Activated gamma-delta T cell treated with anti-CD3 and anti-CD28 coated beads, Interleukin-2, amount 50 U/mL, for 16 hours (primary cell): ENCODE measurements around the gene TCF25.
"Not testable (repeated sequence)": the region's sequence is repeated elsewhere in the genome, so short reads cannot be mapped to it uniquely, and the experiment has no call there.

Experiments used
- DNase-seq: peaks from one replicate; pipeline ENCODE4 v3.0.0-alpha.2; 2020; ENCODE audit warnings: low read depth

TCF25 gene

DNA sequence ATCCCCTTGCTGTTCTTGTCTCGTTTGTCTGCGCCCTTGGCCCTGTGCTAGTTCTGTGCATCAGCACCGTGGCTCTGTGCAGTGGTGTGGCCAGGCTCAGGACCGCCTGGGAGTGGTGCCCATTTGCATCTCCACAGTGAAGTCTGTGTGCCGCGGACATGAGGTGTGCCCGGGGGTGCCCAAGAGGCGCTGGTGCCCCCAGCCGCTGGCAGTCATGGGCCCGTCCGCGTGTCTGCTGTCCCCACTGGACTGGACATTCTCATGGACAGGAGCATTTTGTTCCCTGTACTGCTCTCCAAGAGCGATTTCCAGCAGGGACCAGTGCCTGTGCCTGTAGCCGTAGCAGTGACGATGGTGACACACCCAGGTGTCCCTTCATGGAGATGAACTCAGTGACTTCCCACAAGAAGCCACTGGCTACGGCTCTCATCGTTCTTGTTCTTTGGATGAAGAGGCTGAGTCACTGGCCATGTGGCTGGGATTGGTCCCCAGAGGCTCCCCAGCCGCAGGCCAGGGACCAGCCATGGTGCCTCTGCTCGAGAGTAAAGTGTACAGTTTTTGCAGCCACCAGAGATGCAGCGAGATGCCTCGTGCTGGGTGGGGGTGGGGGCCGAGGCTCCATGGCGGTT, 32.2 kb downstream of the TCF25 start:
- DNase-seq = no peak

DNA sequence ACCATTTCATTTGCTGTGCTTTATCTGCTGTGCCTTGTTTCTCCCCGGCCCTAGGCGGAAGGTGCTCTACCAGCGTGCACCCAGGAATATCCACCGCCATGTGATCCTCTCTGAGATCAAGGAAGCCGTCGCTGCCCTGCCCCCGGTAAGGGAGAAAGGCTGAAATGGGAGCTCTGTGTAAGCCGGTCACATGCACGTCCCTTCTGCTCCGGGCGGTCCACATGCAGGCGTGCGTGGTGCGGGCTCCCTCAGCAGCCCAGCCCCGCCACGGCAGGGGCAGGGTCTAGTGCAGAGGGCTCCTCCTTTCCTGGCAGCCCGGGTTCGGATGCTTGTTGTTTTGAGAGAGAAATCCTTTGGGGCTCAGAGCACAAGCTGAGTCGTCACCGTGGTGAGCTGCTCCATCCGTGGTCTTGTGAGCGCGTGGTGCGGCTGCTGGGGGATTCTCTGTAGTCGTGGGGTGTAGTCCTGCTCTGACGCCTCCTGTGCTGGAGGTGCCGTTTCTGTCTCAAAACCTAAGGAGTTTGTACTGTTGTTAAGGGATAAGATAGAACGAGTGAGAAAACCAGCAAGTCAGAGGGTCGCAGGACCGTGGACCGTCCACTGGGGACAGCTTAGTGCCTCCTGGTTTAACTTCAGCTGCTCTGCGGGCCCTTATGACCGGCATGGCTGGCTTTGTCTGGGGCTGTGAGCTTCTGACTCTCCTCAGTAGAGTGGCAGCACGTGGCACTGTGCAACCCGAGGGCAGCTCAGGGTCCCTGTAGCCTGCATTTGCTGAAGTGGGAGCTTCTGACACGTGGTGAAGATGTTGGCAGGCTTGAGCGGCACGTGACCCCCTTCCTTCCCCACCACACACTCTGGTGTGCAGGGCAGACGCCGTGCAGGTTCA, 33.0 kb downstream of the TCF25 start:
- no peak for DNase-seq

DNA sequence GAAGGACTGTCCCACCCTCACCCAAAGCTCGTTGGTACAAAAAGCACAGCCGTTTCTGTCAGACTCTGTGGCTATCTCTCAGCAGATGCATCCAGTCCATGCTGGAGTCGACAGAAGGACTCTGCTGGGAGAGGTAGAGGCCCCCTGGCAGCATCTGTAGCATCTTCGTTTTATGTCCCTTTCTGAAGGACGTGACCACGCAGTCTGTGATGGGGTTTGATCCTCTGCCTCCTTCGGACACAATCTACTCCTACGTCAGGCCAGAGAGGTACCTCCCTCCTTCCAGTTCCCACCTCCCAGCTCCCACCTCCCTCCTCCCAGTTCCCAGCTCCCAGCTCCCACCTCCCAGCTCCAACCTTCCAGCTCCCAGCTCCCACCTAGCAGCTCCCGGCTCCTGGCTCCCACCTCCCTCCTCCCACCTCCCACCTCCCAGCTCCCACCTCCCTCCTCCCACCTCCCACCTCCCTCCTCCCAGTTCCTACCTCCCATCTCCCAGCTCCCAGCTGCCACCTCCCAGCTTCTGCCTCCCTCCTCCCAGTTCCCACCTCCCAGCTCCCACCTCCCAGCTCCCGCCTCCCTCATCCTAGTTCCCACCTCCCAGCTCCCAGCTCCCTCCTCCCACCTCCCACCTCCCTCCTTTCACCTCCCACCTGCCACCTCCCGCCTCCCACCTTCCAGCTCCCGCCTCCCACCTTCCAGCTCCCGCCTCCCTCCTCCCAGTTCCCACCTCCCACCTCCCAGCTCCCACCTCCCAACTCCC, 33.8 kb downstream of the TCF25 start:
- no peak for DNase-seq

DNA sequence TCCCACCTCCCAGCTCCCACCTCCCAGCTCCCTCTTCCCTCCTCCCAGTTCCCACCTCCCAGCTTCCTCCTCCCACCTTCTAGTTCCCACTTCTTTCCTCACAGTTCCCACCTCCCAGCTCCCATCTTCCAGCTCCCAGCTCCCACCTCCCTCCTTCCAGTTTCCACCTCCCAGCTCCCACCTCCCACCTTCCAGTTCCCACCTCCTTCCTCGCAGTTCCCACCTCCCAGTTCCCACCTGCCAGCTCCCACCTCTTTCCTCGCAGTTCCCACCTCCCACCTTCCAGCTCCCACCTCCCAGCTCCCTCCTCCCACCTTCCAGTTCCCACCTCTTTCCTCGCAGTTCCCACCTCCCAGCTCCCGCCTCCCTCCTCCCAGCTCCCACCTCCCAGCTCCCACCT, 34.8 kb downstream of the TCF25 start:
- DNase-seq = no peak

DNA sequence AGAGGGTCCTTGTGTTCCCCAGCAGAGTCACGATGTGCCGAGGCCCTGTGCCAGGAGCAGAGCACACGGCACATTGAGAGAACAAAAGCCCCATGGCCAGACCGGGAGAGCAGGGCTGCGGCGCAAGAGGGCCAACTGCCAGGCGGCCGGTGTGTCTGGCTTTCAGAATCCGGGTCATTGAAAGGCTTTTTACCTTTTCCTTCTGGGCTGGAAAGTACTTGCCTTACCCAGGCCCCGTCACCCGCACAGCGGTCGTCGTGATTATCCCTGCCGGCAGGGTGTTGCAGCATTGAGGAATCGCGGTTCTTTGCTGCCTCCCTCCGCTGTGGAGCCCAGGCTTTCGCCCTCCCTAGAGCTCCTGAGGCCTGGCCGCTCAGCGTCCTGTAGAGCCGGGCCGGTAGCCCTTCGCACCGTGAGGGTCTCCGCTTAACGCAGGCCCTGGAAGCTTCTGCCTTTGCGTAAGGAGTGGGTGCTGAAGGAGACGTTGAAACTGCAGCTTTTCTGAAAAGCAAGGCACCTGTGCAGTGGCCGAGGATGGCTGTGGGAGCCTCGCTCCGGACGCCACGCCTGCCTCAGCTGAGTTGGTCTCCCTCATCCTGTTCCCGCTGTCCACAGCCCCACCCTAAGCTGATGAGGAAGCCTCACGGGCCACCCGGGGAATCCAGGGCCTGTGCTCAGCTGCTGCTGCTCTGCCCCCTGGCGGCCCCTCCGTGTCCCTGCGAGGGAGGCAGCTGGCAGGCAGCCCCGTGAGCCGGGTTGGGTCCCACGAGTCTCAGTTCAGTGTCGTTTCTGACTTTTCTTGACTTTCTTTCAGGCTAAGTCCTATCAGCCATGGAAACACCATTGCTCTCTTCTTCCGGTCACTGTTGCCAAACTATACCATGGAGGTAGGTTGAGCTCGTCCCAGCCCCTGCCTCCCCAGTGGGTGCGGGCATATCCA, 36.7 kb downstream of the TCF25 start:
- DNase-seq = peak; percentile 47

DNA sequence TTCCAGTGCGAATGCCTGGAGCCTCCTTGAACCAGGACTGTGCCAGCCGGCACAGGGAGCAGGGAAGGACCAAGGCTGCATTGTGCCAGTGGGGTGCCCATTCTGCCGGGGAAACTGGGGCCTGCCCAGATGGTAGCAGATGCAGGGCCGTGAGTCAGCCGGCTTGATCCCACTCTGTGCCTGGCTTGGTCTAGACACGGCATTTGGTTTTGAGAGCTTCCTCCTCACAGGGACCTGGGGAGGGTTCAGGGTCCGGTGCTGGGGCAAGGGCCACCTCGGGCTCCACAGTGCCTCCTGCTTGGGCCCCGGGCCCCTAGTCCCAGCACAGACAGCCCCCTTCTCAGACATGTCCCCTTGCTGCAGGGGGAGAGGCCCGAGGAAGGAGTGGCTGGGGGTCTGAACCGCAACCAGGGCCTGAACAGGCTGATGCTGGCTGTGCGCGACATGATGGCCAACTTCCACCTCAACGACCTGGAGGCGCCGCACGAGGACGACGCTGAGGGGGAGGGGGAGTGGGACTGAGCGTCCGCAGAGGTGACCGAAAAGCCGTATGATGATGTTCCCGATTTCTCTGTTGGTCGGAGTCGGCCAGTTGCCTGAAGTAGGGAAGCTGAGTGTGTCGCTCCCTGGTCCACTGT, 37.4 kb downstream of the TCF25 start:
- DNase-seq = no peak

DNA sequence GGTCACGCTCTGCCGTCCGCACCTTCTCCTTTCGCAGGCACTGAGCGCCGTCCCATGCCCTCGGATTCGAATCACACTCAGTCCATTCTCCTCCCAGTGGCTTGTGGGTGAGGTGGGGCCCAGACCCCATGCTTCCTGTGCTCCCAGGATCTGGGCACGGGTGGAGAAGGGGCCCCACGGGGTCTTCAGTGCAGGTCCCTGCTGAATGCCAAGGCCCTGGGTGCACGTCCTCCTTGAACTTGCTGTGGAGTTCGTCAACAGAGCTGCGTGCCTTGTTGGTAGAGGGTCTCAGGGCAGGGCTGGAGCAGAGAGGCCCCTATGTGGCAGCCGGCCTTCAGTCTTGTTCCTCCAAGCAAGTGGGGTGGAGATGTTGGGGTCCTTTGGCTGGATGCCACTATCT, 38.0 kb downstream of the TCF25 start:
- DNase-seq = no peak

DNA sequence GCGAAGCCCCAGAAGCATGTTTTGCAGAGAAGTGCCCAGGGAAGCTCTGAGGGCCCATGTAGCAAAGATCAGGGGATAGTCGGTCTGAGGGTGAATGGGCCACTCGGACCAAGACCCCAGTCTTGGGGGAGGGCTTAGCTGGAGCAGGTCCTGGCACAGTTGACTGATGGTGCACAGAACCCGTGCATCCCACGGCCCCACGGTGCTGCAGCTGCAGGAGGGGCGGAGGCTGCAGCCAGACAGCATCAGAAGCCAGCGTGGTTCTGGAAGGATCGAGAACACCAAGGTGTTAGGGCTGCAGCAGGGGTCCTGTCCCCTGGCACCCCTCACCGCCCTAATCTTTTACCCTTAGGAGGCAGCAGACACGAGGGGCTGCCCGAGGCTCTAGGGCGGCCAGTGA, 38.8 kb downstream of the TCF25 start:
- no peak for DNase-seq

DNA sequence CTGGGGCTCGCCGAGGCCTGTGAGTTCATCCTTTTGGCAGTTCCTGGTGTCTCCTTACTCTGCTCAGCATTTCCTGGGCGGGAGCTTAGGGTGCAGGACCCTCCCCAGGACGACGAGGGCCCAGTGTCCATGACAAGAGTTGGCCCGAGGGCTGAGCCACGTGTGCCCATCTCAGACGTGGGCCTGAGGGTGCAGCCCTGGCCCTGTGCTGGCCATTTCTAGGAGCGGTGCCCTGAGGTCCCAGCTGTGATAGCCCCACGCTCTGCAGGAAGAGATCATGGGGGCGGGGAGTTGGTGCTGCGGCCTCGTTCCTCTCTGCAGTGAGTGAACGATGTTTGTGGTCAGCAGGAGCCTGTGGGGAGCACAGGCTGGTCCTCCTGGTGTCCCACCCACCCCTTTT, 39.2 kb downstream of the TCF25 start:
- no peak for DNase-seq

DNA sequence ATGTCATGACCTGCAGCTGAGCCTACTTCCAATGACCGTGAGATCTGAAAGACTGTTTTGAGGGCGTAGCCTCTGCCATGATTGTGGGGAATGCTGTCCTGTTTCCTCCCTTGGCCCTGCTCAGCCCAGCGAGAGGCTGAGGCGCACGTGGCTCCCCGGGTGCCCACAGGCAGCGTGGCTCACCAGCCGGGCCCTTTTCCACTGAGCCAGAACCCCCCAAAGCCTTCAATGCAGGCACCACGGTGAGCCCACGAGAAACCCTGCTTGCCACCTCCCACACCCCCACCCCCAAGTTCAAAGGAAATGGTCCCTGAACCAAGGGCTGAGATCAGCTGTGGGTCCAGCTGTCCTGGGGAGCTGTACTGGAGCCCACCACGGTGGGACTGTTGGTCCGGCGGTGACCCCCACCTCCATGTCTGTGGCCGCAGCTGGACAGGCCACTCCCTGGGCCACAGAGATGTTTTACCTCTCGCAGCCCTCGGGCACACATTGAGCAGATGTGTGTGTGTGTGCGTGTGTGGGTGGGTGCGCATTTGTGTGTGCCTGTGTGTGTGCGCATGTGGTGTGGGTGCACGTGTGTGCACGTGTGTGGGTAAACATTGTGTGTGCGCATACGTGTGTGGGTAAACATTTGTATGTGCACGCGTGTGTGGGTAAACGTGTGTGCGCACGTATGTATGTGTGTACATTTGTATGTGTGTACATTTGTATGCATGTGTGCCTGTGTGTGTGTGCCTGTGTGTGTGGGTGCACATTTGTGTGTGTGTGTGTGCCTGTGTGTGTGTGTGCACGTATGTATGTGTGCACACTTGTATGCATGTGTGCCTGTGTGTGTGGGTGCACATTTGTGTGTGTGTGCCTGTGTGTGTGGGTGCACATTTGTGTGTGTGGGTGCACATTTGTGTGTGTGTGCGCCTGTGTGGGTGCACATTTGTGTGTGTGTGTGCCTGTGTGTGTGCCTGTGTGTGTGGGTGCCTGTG, 40.3 kb downstream of the TCF25 start:
- DNase-seq = no peak

DNA sequence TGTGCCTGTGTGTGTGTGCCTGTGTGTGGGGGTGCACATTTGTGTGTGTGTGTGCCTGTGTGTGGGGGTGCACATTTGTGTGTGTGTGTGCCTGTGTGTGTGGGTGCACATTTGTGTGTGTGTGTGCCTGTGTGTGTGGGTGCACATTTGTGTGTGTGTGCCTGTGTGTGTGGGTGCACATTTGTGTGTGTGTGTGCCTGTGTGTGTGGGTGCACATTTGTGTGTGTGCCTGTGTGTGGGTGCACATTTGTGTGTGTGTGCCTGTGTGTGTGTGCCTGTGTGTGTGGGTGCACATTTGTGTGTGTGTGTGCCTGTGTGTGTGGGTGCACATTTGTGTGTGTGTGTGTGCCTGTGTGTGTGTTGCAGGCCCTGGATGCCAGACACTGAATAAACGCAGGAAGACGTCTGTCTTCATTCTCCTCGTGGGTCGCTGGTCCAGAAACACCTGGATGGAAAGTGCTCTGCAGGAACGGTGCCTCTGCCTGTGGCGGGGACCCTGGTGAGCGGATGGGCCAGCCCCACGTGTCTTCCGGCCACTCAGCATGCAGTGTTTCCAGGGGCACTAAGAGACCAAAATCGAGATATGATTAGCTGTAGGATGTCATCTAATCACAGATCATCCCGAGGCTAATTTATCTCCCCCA, 41.4 kb downstream of the TCF25 start:
- not testable (repeated sequence) for DNase-seq

DNA sequence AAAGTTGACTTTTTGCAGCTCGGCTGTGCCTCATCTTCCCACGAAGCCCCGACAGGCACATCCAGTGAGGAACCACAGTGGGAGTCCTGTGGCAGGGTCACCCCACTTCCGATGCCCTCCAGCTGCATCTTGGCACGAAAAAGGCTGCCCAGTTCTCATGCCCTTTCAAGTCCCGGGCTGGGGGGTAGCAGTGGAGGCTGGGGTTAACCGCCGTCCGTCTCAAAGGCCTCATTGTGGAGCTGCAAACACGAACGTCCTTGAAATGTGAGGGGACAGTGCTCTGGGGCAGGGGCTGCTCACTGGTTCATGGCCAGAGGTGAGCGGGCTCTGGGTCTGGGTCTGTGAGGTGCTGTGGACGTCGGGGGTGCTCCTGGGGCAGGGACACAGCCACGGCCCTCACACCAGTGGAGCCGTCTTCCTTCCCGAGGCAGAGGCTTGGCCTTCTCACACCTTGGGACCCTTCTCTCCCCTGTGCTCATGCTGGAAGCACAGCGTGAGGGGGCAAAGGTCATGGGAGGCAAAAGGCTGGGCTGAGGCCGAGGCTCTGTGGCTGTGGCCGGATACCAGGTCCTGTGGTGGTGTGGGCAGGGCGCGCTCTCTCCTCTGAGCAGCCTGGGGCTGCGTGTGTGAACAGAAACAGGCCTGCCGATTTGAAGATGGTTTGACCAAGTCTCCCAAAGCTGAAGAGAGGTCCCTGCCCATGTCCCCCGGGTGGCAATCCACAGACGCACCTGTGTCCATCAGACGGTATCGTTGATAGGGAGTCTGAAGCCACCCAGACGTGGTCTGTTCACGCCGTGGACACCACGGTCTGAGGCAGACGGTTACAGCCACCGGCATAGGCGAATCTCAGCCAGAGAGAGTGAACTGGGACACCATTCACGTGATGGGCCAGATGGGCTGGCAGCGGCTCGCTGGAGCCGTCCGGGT, 42.2 kb downstream of the TCF25 start:
- DNase-seq = no peak

DNA sequence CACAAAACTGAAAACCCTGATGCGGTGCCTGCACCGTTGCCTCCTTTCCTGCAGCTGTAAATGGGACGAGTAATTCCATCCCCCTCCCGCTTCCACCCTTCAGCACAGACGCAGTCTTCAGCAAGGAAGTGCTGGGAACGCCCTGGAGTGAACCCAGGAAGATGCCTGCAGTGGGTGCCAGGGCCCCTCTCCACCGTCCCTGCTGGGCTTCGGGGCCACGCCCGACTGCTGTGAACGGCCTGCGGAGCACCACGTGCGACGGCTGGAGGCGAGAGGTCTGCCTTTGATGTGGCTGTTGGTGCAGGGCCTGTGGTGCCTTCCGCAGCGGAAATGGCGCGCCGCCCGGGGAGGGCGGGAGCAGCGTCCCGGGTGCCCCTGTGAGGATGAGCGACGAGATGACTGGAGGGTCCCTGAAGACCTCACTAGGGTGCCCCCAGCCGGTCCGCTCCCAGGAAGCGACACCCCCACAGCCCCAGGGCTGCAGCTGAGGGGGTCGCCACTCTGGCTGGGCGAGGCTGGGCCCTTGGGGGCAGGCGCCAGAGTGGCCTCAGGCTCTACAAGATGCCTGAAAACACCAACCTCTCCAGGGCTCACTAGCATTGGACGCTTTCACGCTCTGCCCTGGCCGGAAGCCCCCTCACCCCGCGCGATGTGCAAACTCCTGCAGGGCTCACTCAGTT, 44.5 kb downstream of the TCF25 start:
- peak; percentile 73 for DNase-seq

DNA sequence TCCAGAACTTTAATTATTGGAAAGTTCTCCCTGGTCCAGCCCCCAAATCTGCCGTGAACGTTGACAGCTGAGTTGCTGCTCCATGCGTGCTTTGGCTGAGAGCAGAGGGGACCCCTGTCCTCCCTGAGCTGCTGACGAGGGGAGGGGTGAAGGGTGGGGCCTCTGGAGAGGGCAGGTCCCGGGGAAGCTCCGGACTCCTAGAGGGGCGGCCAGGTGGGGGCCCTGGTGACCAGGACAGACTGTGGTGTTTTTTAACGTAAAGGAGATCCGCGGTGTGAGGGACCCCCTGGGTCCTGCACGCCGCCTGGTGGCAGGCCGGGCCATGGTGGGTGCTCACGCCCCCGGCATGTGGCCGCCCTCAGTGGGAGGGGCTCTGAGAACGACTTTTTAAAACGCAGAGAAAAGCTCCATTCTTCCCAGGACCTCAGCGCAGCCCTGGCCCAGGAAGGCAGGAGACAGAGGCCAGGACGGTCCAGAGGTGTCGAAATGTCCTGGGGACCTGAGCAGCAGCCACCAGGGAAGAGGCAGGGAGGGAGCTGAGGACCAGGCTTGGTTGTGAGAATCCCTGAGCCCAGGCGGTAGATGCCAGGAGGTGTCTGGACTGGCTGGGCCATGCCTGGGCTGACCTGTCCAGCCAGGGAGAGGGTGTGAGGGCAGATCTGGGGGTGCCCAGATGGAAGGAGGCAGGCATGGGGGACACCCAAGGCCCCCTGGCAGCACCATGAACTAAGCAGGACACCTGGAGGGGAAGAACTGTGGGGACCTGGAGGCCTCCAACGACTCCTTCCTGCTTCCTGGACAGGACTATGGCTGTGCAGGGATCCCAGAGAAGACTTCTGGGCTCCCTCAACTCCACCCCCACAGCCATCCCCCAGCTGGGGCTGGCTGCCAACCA, 45.3 kb downstream of the TCF25 start, which contains the start of gene MC1R:
Gene MC1R (plus strand): TSS at position 410 of the 895 bp plus-strand sequence. CDS start 397 bp downstream, at position 807.
- no peak for DNase-seq

DNA sequence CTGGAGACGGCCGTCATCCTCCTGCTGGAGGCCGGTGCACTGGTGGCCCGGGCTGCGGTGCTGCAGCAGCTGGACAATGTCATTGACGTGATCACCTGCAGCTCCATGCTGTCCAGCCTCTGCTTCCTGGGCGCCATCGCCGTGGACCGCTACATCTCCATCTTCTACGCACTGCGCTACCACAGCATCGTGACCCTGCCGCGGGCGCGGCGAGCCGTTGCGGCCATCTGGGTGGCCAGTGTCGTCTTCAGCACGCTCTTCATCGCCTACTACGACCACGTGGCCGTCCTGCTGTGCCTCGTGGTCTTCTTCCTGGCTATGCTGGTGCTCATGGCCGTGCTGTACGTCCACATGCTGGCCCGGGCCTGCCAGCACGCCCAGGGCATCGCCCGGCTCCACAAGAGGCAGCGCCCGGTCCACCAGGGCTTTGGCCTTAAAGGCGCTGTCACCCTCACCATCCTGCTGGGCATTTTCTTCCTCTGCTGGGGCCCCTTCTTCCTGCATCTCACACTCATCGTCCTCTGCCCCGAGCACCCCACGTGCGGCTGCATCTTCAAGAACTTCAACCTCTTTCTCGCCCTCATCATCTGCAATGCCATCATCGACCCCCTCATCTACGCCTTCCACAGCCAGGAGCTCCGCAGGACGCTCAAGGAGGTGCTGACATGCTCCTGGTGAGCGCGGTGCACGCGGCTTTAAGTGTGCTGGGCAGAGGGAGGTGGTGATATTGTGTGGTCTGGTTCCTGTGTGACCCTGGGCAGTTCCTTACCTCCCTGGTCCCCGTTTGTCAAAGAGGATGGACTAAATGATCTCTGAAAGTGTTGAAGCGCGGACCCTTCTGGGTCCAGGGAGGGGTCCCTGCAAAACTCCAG, 46.4 kb downstream of the TCF25 start:
- DNase-seq = no peak

DNA sequence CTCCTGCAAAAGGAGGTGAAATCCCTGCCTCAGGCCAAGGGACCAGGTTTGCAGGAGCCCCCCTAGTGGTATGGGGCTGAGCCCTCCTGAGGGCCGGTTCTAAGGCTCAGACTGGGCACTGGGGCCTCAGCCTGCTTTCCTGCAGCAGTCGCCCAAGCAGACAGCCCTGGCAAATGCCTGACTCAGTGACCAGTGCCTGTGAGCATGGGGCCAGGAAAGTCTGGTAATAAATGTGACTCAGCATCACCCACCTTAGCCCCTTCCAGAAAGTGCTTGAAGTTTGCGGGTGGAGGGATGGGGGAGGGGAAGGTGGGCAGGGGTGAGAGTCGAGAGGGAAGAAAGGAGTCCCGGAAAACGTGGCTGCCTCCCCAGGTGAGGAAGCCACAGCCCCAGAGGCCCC, 47.3 kb downstream of the TCF25 start:
- no peak for DNase-seq
